HEK293 (cell line): ENCODE data around the gene ZNF70.

Source experiments
- CTCF ChIP-seq: fragments of 450-650 bp; formaldehyde crosslinking; IDR thresholded peaks from 2 replicates; pipeline ENCODE4 v1.5.1; 2016; ENCODE audit warnings: missing biosample characterization, missing genetic modification characterization
- ZNF324 ChIP-seq: fragments of 450-650 bp; formaldehyde crosslinking; IDR thresholded peaks from 2 replicates; pipeline ENCODE4 v1.5.1; 2016; ENCODE audit warnings: missing biosample characterization, missing genetic modification characterization
- ZNF341 ChIP-seq: fragments of 450-650 bp; formaldehyde crosslinking; IDR thresholded peaks from 2 replicates; pipeline ENCODE4; 2016; ENCODE audit warnings: low read depth, missing biosample characterization, missing genetic modification characterization
- ZNF571 ChIP-seq: fragments of 450-650 bp; formaldehyde crosslinking; IDR thresholded peaks from 2 replicates; pipeline ENCODE4 v1.5.0; 2017; ENCODE audit warnings: missing biosample characterization, missing genetic modification characterization
- ZNF580 ChIP-seq: fragments of 450-650 bp; formaldehyde crosslinking; IDR thresholded peaks from 2 replicates; pipeline ENCODE4 v1.5.1; 2016; ENCODE audit warnings: missing biosample characterization, missing genetic modification characterization
- ZNF76 ChIP-seq: fragments of 450-650 bp; formaldehyde crosslinking; IDR thresholded peaks from 2 replicates; pipeline ENCODE4; 2016; ENCODE audit warnings: low read depth, missing biosample characterization, missing genetic modification characterization, borderline replicate concordance

- no peak for TF ChIP-seq ZNF580 (tag by site-specific recombination)
- TF ChIP-seq ZNF324 (tag by site-specific recombination) = no peak
- TF ChIP-seq CTCF (tag by site-specific recombination) = no peak
- TF ChIP-seq ZNF76 (tag by site-specific recombination) = no peak
- no peak for TF ChIP-seq ZNF341
- no peak for TF ChIP-seq ZNF571 (tag by site-specific recombination)
Measured at GRCh38 chr22:23737696-23738095, 13.2 kb downstream of the ZNF70 start.
